Neuronal stem cell (in vitro differentiated cells): Measurements from ENCODE around the gene INAFM2.

ENCODE experiments used
- DNase-seq: peaks from one replicate; pipeline ENCODE4 v3.0.0-alpha.2; 2013; ENCODE audit warnings: low spot score
- H2AFZ ChIP-seq: one replicate; pipeline ENCODE4 v1.6.1; 2013; ENCODE audit warnings: mild to moderate bottlenecking, low read length, inconsistent platforms
- H2AK5ac ChIP-seq: 2 replicates; pipeline ENCODE4 v1.6.1; 2013; ENCODE audit warnings: low read depth, mild to moderate bottlenecking, inconsistent platforms, low read length, moderate library complexity, mixed read lengths
- H2BK120ac ChIP-seq: 2 replicates; pipeline ENCODE4 v1.6.1; 2013; ENCODE audit warnings: low read depth, mild to moderate bottlenecking, inconsistent platforms, low read length, moderate library complexity, mixed read lengths
- H2BK12ac ChIP-seq: one replicate; pipeline ENCODE4 v1.6.1; 2013; ENCODE audit warnings: low read length, inconsistent platforms
- H2BK15ac ChIP-seq: 2 replicates; pipeline ENCODE4 v1.6.1; 2013; ENCODE audit warnings: mild to moderate bottlenecking, low read length, inconsistent platforms, mixed read lengths
- H2BK5ac ChIP-seq: one replicate; pipeline ENCODE4 v1.6.1; 2013; ENCODE audit warnings: inconsistent platforms, mild to moderate bottlenecking, low read length, moderate library complexity
- H3K14ac ChIP-seq: one replicate; pipeline ENCODE4 v1.6.1; 2013; ENCODE audit warnings: low read length, inconsistent platforms
- H3K18ac ChIP-seq: 2 replicates; pipeline ENCODE4 v1.6.1; 2013; ENCODE audit warnings: low read length, inconsistent platforms
- H3K23ac ChIP-seq: 2 replicates; pipeline ENCODE4 v1.6.1; 2013; ENCODE audit warnings: low read depth, mild to moderate bottlenecking, mixed read lengths, low read length, inconsistent platforms; ENCODE audit not compliant: poor library complexity
- H3K27ac ChIP-seq: replicated peaks from 3 replicates; pipeline ENCODE4 v1.5.1; 2013; ENCODE audit warnings: low read length, inconsistent platforms
- H3K27me3 ChIP-seq, 3 experiments: 2 replicates each; pipeline ENCODE4 v1.6.1; 2013; ENCODE audit warnings: low read length in 3 of 3, mild to moderate bottlenecking in 2 of 3, inconsistent platforms in 1 of 3, low read depth in 1 of 3, mixed read lengths in 1 of 3, moderate library complexity in 1 of 3; ENCODE audit not compliant: control insufficient read depth in 3 of 3, insufficient read depth in 3 of 3
- H3K36me3 ChIP-seq, 2 donors: replicated peaks in 1 of 2; 2 replicates each; pipeline ENCODE4 v1.6.1; 2013; ENCODE audit warnings: low read length in 2 of 2; ENCODE audit not compliant: control insufficient read depth in 2 of 2, insufficient read depth in 2 of 2
- H3K4ac ChIP-seq: 2 replicates; pipeline ENCODE4 v1.6.1; 2013; ENCODE audit warnings: inconsistent platforms, mild to moderate bottlenecking, low read length, moderate library complexity
- H3K4me1 ChIP-seq, 2 donors: 1 replicate in 1 of 2; 2 replicates in 1 of 2; pipeline ENCODE4 v1.6.1; 2013; ENCODE audit warnings: low read length in 2 of 2, low read depth in 1 of 2; ENCODE audit not compliant: control insufficient read depth in 2 of 2, insufficient read depth in 1 of 2
- H3K4me2 ChIP-seq: one replicate; pipeline ENCODE4 v1.6.1; 2013; ENCODE audit warnings: mild to moderate bottlenecking, low read length, inconsistent platforms; ENCODE audit not compliant: insufficient read depth, poor library complexity, severe bottlenecking
- H3K4me3 ChIP-seq, 2 donors: 2 replicates each; pipeline ENCODE4 v1.5.1; 2013; ENCODE audit warnings: low read length in 2 of 2, mild to moderate bottlenecking in 2 of 2, inconsistent platforms in 1 of 2, moderate library complexity in 1 of 2
- H3K79me1 ChIP-seq: one replicate; pipeline ENCODE4 v1.6.1; 2013; ENCODE audit warnings: low read depth, mild to moderate bottlenecking, inconsistent platforms, low read length, moderate library complexity
- H3K9ac ChIP-seq: one replicate; pipeline ENCODE4 v1.6.1; 2013; ENCODE audit warnings: mild to moderate bottlenecking, low read depth, low read length, inconsistent platforms; ENCODE audit not compliant: poor library complexity
- H3K9me3 ChIP-seq, 2 donors: replicated peaks in 1 of 2; 2 replicates each; pipeline versions ENCODE3 to v1.6.1; 2013; ENCODE audit warnings: low read length in 2 of 2, mild to moderate bottlenecking in 2 of 2, inconsistent platforms in 1 of 2, low read depth in 1 of 2, mixed read lengths in 1 of 2, moderate library complexity in 1 of 2; ENCODE audit not compliant: control insufficient read depth in 2 of 2, insufficient read depth in 1 of 2
- H4K8ac ChIP-seq: one replicate; pipeline ENCODE4 v1.6.1; 2013; ENCODE audit warnings: low read depth, mild to moderate bottlenecking, inconsistent platforms, low read length, moderate library complexity
- H4K91ac ChIP-seq: one replicate; pipeline ENCODE4 v1.6.1; 2013; ENCODE audit warnings: low read length, low read depth, mild to moderate bottlenecking, inconsistent platforms; ENCODE audit not compliant: poor library complexity
- WGBS, 2 donors: extraction: QIAGEN DNeasy Blood & Tissue Kit; methylation state at CpG; one replicate each; pipeline ENCODE4 v1.1.7; 2013; ENCODE audit warnings: missing lambda C conversion rate in 2 of 2, mixed read lengths in 1 of 2; ENCODE audit not compliant: insufficient read length in 2 of 2, insufficient replicate concordance in 1 of 2; ENCODE audit errors: extremely low coverage in 2 of 2; 5-methylcytosine and 5-hydroxymethylcytosine counted together

The INAFM2 gene

DNA sequence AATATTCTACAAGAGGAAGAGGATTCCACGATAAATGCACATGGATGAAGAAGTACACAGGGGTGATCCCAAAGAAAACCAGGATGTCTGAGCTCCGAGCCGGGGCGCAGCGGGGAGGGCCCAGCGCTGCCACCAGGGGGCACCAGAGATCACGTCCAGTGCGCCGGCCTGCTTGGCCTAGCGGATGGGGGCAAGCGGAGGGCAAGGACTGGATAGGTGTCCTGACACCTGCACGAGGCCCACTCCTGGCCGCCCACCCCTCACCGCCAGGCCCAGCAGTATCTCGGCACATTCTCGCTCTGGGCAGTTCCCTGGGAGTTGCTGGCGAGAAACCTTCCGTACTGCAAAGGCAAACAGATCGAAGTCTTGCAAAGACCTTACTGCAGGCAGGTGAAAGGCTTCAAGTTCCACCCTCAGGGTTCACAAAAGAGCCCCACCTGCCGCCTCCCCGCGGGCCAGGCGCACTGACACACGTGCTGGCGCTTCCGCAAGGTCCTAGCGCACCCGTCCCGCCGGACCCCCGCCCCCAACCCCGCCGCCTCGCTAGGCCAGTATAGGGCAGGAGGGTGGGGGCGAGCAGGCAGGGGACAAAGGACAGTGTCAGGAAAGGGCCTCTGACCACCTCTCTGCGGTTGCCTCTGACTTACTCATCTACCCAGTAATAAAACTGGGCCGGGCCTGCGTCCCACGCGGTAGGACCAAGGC is 43.9 kb upstream of the INAFM2 start:
- no peak overlapping the region for H3K4me3 ChIP-seq

DNA sequence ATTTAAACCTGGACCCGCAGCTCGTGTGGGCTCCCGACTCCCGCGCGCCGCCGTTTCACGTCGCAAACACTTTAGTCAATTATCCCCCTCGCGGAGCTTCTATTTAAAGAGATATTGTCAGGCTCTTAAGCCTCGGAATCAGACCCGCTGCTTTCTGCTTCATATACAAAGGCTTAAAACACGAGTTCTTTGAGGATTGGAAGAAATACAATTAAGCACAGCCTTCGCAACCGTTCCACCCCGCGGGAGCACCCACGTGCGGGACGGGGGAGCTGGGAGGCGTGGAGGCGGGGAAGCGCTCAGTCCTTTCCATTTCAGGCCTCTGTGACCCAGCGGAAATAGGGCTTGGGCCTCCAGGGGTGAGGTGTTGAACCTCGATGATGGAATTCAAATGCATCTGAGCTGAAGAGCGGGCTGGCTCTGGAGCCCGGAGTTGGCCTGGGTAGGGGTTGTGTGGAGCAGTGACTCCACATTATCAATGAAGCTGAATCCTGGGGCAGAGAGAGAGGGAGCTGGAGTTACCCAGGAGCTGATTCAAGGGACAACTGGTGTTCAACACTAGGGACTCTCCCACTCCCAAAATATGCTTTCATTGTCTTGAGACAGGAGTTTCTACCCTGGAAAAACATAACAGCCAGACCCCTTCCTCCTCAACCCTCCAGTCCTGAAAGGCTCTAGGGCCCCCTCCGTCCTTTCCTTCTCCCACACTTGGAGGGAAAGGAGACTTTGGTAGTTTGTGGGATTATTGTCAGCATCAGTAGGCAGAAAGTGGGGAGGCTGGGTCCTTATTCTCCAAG is 43.0 kb upstream of the INAFM2 start:
- DNase-seq: no peak
- no peaks in the 10 kb centered on the region for H3K36me3 ChIP-seq
- no peak overlapping the region for H4K8ac ChIP-seq
- WGBS, 2 donors: no CpG with 5 or more reads among the region's 30 CpGs
- peaks cover 0 to 7% of the 10 kb centered on the region in 2 donors for H3K9me3 ChIP-seq
- H3K79me1 ChIP-seq: no peaks in the 10 kb centered on the region
- H3K4me1 ChIP-seq: peaks cover 6 to 36% of the 10 kb centered on the region in 2 donors
- H3K9ac ChIP-seq: no peak overlapping the region
- H2BK12ac ChIP-seq: no peak overlapping the region
- no peak overlapping the region for H3K18ac ChIP-seq
- H3K23ac ChIP-seq: peak overlapping the region; percentile 77
- no peak overlapping the region for H3K4ac ChIP-seq
- H2BK5ac ChIP-seq: no peak overlapping the region
- H2AFZ ChIP-seq: peak overlapping the region; percentile 67
- no peak overlapping the region for H2BK120ac ChIP-seq
- H3K27ac ChIP-seq: no peak overlapping the region
- no peak overlapping the region for H3K4me2 ChIP-seq
- H2AK5ac ChIP-seq: peak overlapping the region; percentile 44
- no peak overlapping the region for H3K4me3 ChIP-seq
- no peak overlapping the region for H3K14ac ChIP-seq
- H3K27me3 ChIP-seq: peaks cover 0 to 64% (median 40%) of the 10 kb centered on the region in 3 experiments
- H4K91ac ChIP-seq: no peak overlapping the region
- H2BK15ac ChIP-seq: no peak overlapping the region

More for the DNA sequence above, 43.9 kb upstream of the INAFM2 start:
- Histone ChIP-seq H3K9ac (peak overlapping the region; percentile 36), H3K27ac (no peak overlapping the region), H3K14ac (no peak overlapping the region), H2AK5ac (peak overlapping the region; percentile 44), H2BK5ac (no peak overlapping the region), H3K27me3 (peaks cover 0 to 62% (median 40%) of the 10 kb centered on the region in 3 experiments), H3K4me1 (peaks cover 6 to 28% of the 10 kb centered on the region in 2 donors), H3K4ac (no peak overlapping the region), H4K8ac (no peak overlapping the region), H2AFZ (peak overlapping the region; percentile 67), H2BK120ac (no peak overlapping the region), H3K9me3 (peaks cover 0 to 7% of the 10 kb centered on the region in 2 donors), H3K79me1 (no peaks in the 10 kb centered on the region), H3K4me2 (peak overlapping the region; percentile 26), H2BK15ac (no peak overlapping the region), H3K23ac (peak overlapping the region; percentile 8), H3K36me3 (no peaks in the 10 kb centered on the region), H2BK12ac (no peak overlapping the region), H4K91ac (no peak overlapping the region), H3K18ac (peak overlapping the region; percentile 75)
- peak; percentile 75 for DNase-seq
- WGBS, 2 donors: no CpG with 5 or more reads among the region's 40 CpGs

DNA sequence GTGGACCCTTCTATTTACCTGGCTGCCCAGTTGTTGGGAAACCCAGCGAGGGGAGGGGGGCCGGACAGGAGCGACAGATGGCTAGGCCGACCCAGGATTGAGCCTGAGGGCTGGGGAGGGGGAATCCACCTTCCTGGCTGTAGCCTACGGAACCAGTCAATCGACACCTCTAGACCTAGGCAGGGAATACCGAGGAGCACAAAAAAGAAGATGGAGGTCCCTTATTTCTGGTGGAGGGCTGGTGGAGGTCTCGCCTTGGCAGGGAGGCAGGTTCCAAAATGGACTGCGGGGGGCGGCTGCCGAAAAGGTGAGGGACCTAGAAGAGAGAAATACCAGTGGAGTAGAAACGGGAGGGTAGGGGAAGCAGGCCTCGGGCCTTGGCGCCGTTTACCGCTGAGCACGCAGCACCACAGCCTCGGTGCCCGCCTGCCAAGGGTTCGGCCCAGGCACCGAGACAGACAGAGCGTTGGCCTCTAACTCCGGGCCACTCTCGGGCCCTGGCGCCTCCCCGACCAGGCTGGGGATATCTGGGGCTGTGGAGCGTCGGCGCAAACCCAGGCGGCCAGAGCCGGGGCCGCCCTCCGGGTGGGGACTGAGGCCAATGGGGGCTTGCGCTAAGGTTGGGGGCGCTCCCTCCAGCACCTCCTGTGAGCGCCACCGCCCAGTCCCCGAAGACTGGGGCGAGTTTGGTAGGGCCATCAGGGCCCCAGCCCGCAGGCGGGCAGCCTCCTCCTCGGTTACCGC is 42.3 kb upstream of the INAFM2 start:
- peak overlapping the region; percentile 79 for H2BK5ac ChIP-seq
- peak overlapping the region; percentile 62 for H2BK15ac ChIP-seq
- H2AFZ ChIP-seq: peak overlapping the region; percentile 67
- H3K18ac ChIP-seq: peak overlapping the region; percentile 38
- H3K4me2 ChIP-seq: peak overlapping the region; percentile 99
- peaks cover 0 to 64% (median 40%) of the 10 kb centered on the region in 3 experiments for H3K27me3 ChIP-seq
- no peaks in the 10 kb centered on the region for H3K36me3 ChIP-seq
- H3K27ac ChIP-seq: no peak overlapping the region
- H3K4me3 ChIP-seq: peak overlapping the region in 1 of 2 donors; percentile 13
- H3K79me1 ChIP-seq: no peaks in the 10 kb centered on the region
- no peak overlapping the region for H3K14ac ChIP-seq
- H3K23ac ChIP-seq: peak overlapping the region; percentile 77
- peaks cover 0 to 7% of the 10 kb centered on the region in 2 donors for H3K9me3 ChIP-seq
- no peak overlapping the region for H3K4ac ChIP-seq
- peak overlapping the region; percentile 37 for H2BK120ac ChIP-seq
- H2BK12ac ChIP-seq: no peak overlapping the region
- DNase-seq: no peak
- H4K8ac ChIP-seq: no peak overlapping the region
- H3K4me1 ChIP-seq: peaks cover 13 to 40% of the 10 kb centered on the region in 2 donors
- H3K9ac ChIP-seq: no peak overlapping the region
- peak overlapping the region; percentile 64 for H2AK5ac ChIP-seq
- WGBS, 2 donors: no CpG with 5 or more reads among the region's 43 CpGs
- H4K91ac ChIP-seq: peak overlapping the region; percentile 56
